ENCODE measurements around the gene TRERF1. TPM values are rescaled to one million over a fixed set of nuclear protein-coding genes. Genes with fewer than 3 reads are reported as not detected.

The TRERF1 gene
- total and polyA plus RNA-seq, 2 of the 8 experiments (the other 6 are each of a cell fraction or from before 2014, with no cell fraction given): 10.8 to 21.5 TPM

GRCh38 chr6:42255050-42255449, 196.7 kb downstream of the TRERF1 start:
- Histone ChIP-seq H3K4me3 (ENCODE audit: extremely low read depth in 1 of 4, insufficient read depth in 2 of 4, low read depth in 3 of 4, low read length in 4 of 4) (no peak overlapping the region), H2BK12ac (ENCODE audit: low read depth, low read length) (no peak overlapping the region), H3K27ac (ENCODE audit: low read depth, low read length) (no peak overlapping the region), H3K36me3 (ENCODE audit: control insufficient read depth in 2 of 4, insufficient read depth in 4 of 4, low read length in 3 of 4) (peaks cover 10 to 50% (median 36%) of the 10 kb centered on the region in 4 experiments), H2BK5ac (ENCODE audit: low read depth, low read length) (no peak overlapping the region), H3K79me1 (ENCODE audit: low read depth, low read length) (no peaks in the 10 kb centered on the region), H4K91ac (replicated peaks; ENCODE audit: insufficient read length, low read length) (no peak overlapping the region), H3K14ac (ENCODE audit: insufficient read length) (no peak overlapping the region), H2BK120ac (replicated peaks; ENCODE audit: low read depth, low read length) (no peak overlapping the region), H3K27me3 (replicated peaks in 1 of 4; ENCODE audit: control insufficient read depth in 3 of 4, extremely low read depth in 1 of 4, insufficient read depth in 3 of 4, low read length in 3 of 4) (no peaks in the 10 kb centered on the region), H3K4me1 (replicated peaks in 1 of 4; ENCODE audit: control insufficient read depth in 3 of 4, insufficient read depth in 4 of 4, low read length in 3 of 4) (peaks cover 12 to 23% (median 19%) of the 10 kb centered on the region in 4 experiments), H3K4ac (replicated peaks; ENCODE audit: insufficient read length, low read depth, low read length) (no peak overlapping the region), H3K9me3 (ENCODE audit: insufficient read depth in 2 of 2, low read depth in 1 of 2, low read length in 1 of 2) (no peaks in the 10 kb centered on the region), H2AFZ (ENCODE audit: low read length) (no peak overlapping the region), H4K20me1 (replicated peaks in 1 of 2; ENCODE audit: control insufficient read depth in 1 of 2, insufficient read depth in 2 of 2, low read length in 2 of 2) (peaks cover 0 to 1% of the 10 kb centered on the region in 2 experiments), H3K23me2 (ENCODE audit: low read depth, low read length) (no peaks in the 10 kb centered on the region), H4K5ac (ENCODE audit: insufficient read length, low read depth, low read length) (no peak overlapping the region), H3K56ac (replicated peaks; ENCODE audit: insufficient read length, low read depth, low read length) (no peak overlapping the region), H3K9ac (replicated peaks in 1 of 4; ENCODE audit: extremely low read depth in 1 of 4, low read depth in 3 of 4, low read length in 3 of 4) (no peak overlapping the region), H2BK15ac (ENCODE audit: low read length) (no peak overlapping the region), H3K4me2 (ENCODE audit: insufficient read depth in 1 of 2, low read depth in 2 of 2, low read length in 2 of 2) (no peak overlapping the region), H3K18ac (ENCODE audit: extremely low read depth, low read length) (no peak overlapping the region), H4K8ac (ENCODE audit: extremely low read depth, insufficient read depth, low read length) (no peak overlapping the region), H3K79me2 (ENCODE audit: control insufficient read depth in 1 of 2, insufficient read depth in 2 of 2, low read length in 2 of 2) (no peaks in the 10 kb centered on the region), H2AK5ac (ENCODE audit: low read depth, low read length) (no peak overlapping the region), H2BK20ac (ENCODE audit: low read length) (no peak overlapping the region), H3K23ac (ENCODE audit: insufficient read length) (no peak overlapping the region)
- POLR2A ChIA-PET (ENCODE audit: partially characterized antibody): no interaction called here
- DNase-seq (ENCODE audit: low read depth in 1 of 2, low spot score in 2 of 2): no peak
- TF ChIP-seq GABPA (IDR thresholded peaks at IDR 0.05; ENCODE audit: borderline replicate concordance, insufficient read depth, low read length) (no peak), POLR2AphosphoS5 (IDR thresholded peaks at IDR 0.05; ENCODE audit: low read depth, low read length) (no peak), HDAC2 (IDR thresholded peaks at IDR 0.05; ENCODE audit: borderline replicate concordance in 1 of 2, low read depth in 2 of 2, low read length in 2 of 2) (no peak), KDM1A (IDR thresholded peaks at IDR 0.05; ENCODE audit: borderline replicate concordance, low read length) (no peak), SIRT6 (IDR thresholded peaks at IDR 0.05; ENCODE audit: low read length) (no peak)
- TF ChIP-seq, protein P1, sequence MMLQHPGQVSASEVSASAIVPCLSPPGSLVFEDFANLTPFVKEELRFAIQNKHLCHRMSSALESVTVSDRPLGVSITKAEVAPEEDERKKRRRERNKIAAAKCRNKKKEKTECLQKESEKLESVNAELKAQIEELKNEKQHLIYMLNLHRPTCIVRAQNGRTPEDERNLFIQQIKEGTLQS (IDR thresholded peaks at IDR 0.05; ENCODE audit: insufficient read depth, low read depth, low read length): no peak
- no peak for FAIRE-seq
- CTCF ChIA-PET (ENCODE audit: partially characterized antibody): interaction anchor here (0.6 to 1.2 kb wide), 3 partner anchors 18 to 506 kb away, joined by 3 to 5 read pairs (median 3); no protein-coding TSS in a partner anchor
- WGBS, 2 experiments (ENCODE audit: extremely low coverage in 1 of 2, insufficient coverage in 1 of 2, insufficient read length in 1 of 2, insufficient replicate concordance in 2 of 2, low coverage in 1 of 2, low lambda C conversion rate in 2 of 2, missing lambda C conversion rate in 1 of 2): 85% methylated on average over 5 of the region's 5 CpGs; no CpG with 5 or more reads in 1 of the 2 experiments

Measured in H1 (cell line).